GM12892 (cell line): ENCODE data around the gene OXCT2.

Experiments
- POLR2A ChIP-seq: IDR thresholded peaks from 2 replicates; pipeline ENCODE4 v1.6.1; 2011; ENCODE audit warnings: low read depth, low read length, control low read depth
- POLR2AphosphoS5 ChIP-seq: IDR thresholded peaks from 2 replicates; pipeline ENCODE4 v1.6.1; 2011; ENCODE audit warnings: low read depth, low read length, control low read depth
- TAF1 ChIP-seq: IDR thresholded peaks from 2 replicates; pipeline ENCODE4 v1.6.1; 2011; ENCODE audit warnings: low read depth, mild to moderate bottlenecking, control low read depth, low read length, borderline replicate concordance

GRCh38 chr1:39738622-39739366 is 32.4 kb downstream of the OXCT2 start, which contains the start of gene PPIE:
- TF ChIP-seq POLR2A: peak; percentile 95
- peak; percentile 92 for TF ChIP-seq POLR2AphosphoS5
- peak; percentile 83 for TF ChIP-seq TAF1
